GM19035 (cell line): Measurements from ENCODE around the gene SRSF7.
"Not testable (repeated sequence)": the region's sequence is repeated elsewhere in the genome, so short reads cannot be mapped to it uniquely, and the experiment has no call there.

Source experiments
- ATAC-seq: cut with Tn5 transposase; IDR thresholded peaks from one replicate; pipeline ENCODE4 v1.9.1; 2021; ENCODE audit not compliant: unreplicated experiment

The SRSF7 gene

DNA sequence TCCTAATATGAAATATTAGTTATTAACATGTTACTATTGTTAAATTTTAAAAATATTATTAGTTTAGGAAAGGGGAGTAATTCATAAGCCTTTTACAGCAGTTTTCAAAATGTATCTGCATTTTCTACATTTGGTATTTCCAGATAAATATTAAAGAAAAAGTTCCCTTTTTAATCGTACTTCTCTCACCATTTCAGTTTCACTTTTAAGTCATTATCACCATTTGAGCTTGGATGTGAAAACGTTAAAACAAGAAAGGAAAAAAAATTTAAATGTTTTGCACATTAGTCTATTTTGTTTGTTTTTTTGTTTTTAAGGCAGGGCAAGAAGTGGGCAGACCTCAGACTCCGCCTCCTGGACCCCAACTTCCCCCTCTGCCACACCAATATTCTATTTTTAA lies 3.3 kb upstream of the SRSF7 start:
- no peak for ATAC-seq

DNA sequence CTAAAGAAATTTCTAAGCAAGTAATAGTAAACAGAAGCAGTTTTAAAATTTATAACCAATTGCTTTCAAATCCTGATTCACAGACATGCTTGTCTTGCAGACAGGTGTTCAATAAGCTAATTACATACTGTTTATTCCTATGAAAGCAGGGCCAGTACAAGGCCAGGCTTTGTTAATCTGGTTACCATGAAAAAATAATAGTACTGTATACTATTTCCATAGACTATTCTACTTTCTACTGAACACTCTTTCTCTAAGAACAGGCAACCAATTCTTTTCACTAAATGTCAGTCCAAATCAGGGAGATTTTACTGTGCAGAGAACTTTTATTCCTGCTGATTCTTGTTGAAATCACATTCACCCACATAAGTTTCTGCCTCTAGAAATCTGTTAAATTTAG lies 2.9 kb upstream of the SRSF7 start:
- ATAC-seq: no peak

GRCh38 chr2:38751596-38752410 lies 642 bp upstream of the SRSF7 start:
- ATAC-seq: peak; percentile 21

DNA sequence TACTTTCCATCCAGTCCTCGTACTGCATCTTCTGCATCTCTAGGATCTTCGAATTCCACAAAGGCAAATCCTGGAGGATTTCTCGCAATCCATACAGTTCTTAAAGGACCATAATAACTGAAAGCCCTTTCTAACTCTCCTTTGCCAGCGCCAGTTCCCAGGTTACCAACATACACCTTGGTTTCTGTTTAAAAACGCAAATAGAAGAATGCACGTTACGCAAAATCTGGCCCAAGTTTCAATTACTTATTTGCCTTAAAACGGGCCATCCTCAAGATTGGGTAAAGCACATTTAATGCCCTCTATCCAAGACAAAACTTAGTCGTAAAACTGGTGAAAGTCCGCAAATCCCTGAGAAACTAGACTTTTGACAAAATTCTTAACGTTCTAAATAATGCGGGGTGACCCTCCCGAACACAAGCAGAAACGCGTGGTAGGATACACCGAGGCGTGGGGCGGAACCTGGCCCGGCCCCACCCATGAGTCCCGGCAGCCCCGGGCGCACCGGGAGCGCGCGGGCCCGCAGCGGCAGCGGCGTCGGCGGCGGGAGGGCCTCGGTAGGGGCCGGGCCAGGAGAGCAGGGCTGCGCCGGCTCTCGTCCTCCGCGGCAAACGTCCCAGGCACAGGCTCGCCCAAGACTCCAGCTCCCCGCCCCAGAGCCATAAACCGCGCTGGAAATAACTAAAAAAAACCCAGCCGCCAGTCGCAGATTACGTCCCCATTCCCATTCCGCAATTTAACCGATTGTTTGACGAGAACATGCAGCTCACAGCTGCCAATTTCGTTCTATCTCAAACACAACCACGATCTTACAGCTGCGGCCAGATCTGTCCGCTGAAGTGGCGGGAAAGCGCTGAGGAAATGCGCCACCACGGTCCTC lies 910 bp downstream of the SRSF7 start:
- ATAC-seq: peak; percentile 32

- no peak for ATAC-seq
Observed at GRCh38 chr2:38748943-38749804, 2.0 kb downstream of the SRSF7 start.

DNA sequence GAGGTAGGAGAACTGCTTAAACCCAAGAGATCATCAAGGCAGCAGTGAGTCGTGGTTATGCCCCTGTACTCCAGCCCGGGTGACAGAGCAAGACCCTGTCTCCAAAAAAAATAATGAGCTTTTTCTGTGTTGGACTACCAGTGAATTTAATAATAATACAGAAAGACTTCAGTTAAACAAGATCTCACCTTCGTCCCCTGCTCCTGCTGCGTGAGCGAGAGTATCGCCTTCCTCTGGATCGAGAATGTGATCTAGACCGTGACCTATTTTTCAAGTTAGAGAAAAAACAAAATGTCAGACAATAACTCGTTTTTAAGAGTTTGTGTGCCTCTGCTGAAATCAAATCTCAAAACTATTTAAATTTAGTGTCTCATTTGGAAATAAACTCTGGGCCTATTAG lies 2.8 kb downstream of the SRSF7 start:
- no peak for ATAC-seq

DNA sequence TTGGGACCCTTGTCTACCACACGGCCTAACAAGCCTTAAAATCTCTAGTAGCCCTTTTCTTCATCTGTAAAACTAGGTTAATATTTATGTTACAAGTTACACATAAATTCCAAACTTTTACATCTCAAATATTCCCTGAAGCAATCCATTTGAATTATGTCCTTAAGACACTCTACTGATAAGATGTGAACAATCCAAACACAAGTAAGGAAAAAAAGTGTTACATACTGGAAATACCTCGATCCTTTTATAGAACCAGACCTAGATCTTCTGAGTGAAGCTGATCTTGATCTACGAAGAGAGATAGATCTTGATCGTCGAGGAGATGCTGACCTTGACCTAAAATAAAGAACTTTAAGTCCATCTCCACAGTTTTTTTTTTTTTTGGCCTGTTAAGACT lies 3.3 kb downstream of the SRSF7 start:
- ATAC-seq: no peak

- ATAC-seq: no peak
Observed at GRCh38 chr2:38747007-38747424, 4.1 kb downstream of the SRSF7 start.

GRCh38 chr2:38745267-38745666 lies 5.9 kb downstream of the SRSF7 start:
- no peak for ATAC-seq

GRCh38 chr2:38744399-38744780 lies 6.8 kb downstream of the SRSF7 start:
- no peak for ATAC-seq

DNA sequence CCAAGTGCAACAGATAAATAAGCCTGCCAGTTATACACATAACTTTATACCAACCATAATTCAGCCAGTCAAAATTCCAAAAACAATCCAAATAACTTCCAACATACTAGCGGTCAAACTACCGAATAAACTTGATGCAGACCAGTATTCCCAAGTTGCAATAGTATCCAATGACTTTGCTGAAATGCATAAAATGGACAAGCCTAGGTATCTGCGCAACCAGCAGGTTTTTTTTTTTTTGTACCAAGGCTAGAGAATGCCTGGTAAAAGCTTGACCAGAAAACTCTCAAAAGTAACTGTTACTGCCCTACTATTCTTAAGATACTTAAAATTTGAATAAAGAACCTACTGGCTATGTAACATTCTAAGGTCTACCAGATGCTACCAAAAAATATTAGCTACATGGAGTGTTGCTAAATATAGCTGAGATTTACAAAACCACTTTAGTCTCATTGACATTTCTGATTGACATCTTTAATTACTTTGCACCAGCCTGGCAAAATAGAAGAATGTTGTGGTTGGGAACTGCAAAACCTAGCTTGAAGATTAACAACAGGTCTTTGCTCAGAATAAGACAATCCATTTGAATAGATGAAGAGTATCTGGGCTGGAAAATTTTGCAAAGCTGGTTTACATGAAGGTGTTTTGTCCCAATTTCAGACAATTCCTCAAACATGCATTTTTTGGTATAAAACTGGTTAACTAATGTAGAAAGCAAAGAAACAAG lies 7.3 kb downstream of the SRSF7 start:
- ATAC-seq: no peak

DNA sequence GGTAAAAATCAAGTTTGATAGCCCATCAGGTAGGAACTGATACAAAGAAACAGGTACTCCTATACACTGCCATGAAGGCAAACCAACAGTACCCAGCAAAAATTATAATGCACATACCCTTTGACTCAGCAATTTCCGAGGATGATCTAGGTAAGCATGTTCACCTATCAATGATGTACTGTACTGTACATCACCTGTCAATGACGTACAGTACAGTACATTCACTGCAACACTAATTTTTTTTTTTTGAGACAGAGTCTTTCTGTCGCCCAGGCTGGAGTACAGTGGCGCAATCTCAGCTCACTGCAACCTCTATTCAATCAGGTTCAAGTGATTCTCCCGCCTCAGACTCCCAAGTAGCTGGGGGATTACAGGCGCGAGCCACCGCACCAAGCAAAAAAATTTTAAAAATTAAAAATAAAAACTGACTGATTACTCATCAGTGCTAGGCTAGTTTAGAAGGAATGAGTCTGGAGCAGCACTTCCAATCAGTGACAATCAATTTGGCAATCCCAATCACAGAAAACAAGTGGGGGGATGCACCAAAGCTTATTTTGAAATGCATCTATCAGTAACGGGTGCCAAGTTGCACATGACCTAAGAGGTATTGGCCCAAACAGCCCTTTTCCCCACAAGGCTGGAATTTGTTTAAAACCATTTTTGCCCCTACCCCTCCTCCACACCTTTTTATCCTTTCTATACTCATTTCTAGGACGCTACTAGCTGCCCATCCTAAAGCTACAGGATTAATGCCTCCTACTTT lies 8.2 kb downstream of the SRSF7 start:
- ATAC-seq: no peak

DNA sequence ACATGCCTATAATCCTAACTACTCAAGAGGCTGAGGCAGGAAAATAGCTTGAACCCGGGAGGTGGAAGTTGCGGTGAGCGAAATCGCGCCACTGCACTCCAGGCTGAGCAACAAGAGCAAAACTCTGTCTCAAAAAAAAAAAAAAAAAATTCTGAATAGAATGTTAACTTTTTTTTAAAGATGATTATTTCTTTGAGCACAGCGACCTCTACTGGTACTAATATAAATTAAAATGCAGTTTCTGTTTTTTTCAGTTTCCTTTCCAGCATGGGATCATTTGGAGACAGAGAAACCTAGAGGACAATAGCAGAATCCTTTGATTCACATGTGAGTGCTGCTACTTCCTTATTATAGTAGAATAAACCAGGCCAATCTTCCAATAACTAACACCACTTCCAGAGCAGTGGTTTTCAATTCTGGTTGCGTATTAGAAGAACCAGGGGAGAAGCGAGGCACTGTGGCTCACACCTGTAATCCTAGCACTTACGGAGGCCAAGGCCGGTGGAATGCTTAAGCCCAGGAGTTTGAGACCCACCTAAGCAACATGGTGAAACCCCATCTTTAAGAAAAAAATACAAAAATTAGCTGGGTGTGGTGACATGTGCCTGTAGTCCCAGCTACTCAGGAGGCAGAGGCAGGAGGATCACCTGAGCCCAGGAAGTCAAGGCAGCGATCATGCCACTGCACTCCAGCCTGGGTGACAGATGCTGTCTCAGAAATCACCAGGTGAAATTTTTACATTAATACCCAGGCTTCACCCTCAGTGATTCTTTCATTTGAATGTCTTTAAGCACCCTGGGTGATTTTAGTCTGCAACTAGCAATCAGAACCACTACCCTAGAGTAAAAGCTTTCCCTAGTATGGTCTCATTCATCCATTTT lies 10.1 kb downstream of the SRSF7 start:
- no peak for ATAC-seq

- ATAC-seq: no peak
Observed at GRCh38 chr2:38739524-38739923, 11.6 kb downstream of the SRSF7 start.

DNA sequence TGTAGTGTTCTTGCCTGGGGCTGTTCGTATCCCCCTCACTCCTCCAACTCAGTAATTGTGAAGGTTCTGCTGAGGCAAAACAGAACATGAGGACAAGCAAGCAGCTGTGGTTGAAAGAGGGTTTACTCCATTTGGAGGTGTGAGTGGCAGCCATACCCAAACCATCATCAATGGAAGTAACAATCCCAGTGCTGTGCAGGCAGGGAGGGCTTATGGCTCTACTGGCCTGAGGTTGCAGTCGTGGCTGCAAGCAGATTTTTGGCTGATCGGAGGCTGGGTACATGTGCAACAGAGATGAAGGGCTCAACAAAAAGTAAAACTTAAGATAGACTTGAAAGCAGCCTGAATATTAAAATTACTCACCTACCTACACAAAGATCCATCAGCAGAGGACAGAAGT lies 13.2 kb downstream of the SRSF7 start:
- no peak for ATAC-seq

- not testable (repeated sequence) for ATAC-seq
Observed at GRCh38 chr2:38737000-38737698, 14.0 kb downstream of the SRSF7 start.

- no peak for ATAC-seq
Observed at GRCh38 chr2:38735999-38736320, 15.2 kb downstream of the SRSF7 start.

DNA sequence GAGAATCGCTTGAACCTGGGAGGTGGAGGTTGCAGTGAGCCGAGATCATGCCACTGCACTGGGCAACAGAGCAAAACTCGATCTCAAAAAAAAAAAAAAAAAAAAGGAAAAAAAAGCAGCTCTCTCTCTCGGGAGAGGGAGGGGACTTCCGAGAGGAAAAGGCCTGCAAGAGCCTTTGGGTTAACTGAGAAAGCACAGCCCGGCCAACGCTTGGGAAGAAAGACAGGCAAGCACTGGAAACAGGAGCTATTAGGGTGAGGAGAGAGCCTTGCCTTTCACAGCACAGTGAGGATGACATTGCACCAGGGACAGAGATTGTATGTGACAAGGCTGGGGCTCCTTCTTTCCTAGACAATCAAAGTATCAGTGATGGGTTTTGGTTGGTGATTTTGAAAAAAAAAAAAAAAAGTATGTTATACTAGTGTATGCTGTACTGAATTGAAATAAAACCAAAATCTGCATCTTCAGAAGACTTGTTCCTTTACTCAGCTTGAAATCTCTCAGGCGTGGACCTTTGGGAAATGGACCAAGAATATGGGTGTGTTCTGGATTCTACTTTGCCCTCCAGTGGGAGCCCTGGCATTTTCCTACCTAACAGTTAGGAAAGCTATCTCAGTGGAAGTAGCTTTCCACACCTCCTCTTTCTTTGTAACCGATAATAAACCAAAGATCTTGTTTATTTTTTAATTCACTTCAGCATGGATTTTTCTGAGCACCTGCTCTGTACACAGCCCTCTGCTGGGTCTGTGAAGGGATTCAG lies 16.7 kb downstream of the SRSF7 start:
- no peak for ATAC-seq
